ENCODE data around the gene PTTG1IP2. TPM values are rescaled to one million over a fixed set of nuclear protein-coding genes. Genes with fewer than 3 reads are reported as not detected.

The PTTG1IP2 gene
- polyA plus RNA-seq, 2 of the 4 experiments (the other 2 are of a cell fraction), result not detected

- Histone ChIP-seq H3K4me3 (no peak overlapping the region), H3K27ac (no peak overlapping the region), H3K4me1 (no peaks in the 10 kb centered on the region), H3K9me3 (no peaks in the 10 kb centered on the region), H3K4me2 (no peak overlapping the region)
- WGBS (ENCODE audit: missing lambda C conversion rate), result 0% methylated on average over 1 of the region's 1 CpG
- CTCF ChIA-PET, result interaction anchor here (1.2 kb wide), 1 partner anchor 482 kb away, joined by 3 read pairs; no protein-coding TSS in a partner anchor
- DNase-seq (ENCODE audit: low read depth in 1 of 2, low spot score in 1 of 2) (no peak), FAIRE-seq (no peak), ATAC-seq (no peak)
- TF ChIP-seq, protein P1, sequence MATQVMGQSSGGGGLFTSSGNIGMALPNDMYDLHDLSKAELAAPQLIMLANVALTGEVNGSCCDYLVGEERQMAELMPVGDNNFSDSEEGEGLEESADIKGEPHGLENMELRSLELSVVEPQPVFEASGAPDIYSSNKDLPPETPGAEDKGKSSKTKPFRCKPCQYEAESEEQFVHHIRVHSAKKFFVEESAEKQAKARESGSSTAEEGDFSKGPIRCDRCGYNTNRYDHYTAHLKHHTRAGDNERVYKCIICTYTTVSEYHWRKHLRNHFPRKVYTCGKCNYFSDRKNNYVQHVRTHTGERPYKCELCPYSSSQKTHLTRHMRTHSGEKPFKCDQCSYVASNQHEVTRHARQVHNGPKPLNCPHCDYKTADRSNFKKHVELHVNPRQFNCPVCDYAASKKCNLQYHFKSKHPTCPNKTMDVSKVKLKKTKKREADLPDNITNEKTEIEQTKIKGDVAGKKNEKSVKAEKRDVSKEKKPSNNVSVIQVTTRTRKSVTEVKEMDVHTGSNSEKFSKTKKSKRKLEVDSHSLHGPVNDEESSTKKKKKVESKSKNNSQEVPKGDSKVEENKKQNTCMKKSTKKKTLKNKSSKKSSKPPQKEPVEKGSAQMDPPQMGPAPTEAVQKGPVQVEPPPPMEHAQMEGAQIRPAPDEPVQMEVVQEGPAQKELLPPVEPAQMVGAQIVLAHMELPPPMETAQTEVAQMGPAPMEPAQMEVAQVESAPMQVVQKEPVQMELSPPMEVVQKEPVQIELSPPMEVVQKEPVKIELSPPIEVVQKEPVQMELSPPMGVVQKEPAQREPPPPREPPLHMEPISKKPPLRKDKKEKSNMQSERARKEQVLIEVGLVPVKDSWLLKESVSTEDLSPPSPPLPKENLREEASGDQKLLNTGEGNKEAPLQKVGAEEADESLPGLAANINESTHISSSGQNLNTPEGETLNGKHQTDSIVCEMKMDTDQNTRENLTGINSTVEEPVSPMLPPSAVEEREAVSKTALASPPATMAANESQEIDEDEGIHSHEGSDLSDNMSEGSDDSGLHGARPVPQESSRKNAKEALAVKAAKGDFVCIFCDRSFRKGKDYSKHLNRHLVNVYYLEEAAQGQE (IDR thresholded peaks at IDR 0.05), result no peak
- TF ChIP-seq RNF2 (IDR thresholded peaks at IDR 0.05; ENCODE audit: borderline replicate concordance, low read depth), result no peak
- TF ChIP-seq, protein P2, sequence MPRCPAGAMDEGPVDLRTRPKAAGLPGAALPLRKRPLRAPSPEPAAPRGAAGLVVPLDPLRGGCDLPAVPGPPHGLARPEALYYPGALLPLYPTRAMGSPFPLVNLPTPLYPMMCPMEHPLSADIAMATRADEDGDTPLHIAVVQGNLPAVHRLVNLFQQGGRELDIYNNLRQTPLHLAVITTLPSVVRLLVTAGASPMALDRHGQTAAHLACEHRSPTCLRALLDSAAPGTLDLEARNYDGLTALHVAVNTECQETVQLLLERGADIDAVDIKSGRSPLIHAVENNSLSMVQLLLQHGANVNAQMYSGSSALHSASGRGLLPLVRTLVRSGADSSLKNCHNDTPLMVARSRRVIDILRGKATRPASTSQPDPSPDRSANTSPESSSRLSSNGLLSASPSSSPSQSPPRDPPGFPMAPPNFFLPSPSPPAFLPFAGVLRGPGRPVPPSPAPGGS (IDR thresholded peaks at IDR 0.05), result no peak
- no peak for TF ChIP-seq BHLHE40 (IDR thresholded peaks at IDR 0.05; ENCODE audit: low read depth, low read length)
- no peak for TF ChIP-seq FOXS1 (CRISPR knock-in tag; IDR thresholded peaks at IDR 0.05)
- TF ChIP-seq CEBPB (IDR thresholded peaks at IDR 0.05), result no peak
- no peak for TF ChIP-seq PHF8 (IDR thresholded peaks at IDR 0.05; ENCODE audit: borderline replicate concordance, low read depth)
- TF ChIP-seq EHF (CRISPR knock-in tag; IDR thresholded peaks at IDR 0.05), result no peak
- no peak for TF ChIP-seq JUN (IDR thresholded peaks at IDR 0.05)
- TF ChIP-seq CBX8 (IDR thresholded peaks at IDR 0.05), result no peak
- TF ChIP-seq GATA3 (IDR thresholded peaks at IDR 0.05; ENCODE audit: borderline replicate concordance), result no peak
- no peak for TF ChIP-seq FOSB (CRISPR knock-in tag; IDR thresholded peaks at IDR 0.05)
- no peak for TF ChIP-seq MAZ (IDR thresholded peaks at IDR 0.05; ENCODE audit: borderline replicate concordance, low read depth, low read length)
- TF ChIP-seq, protein P3, sequence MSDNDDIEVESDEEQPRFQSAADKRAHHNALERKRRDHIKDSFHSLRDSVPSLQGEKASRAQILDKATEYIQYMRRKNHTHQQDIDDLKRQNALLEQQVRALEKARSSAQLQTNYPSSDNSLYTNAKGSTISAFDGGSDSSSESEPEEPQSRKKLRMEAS (IDR thresholded peaks at IDR 0.05), result no peak
- no peak for TF ChIP-seq USF2 (IDR thresholded peaks at IDR 0.05)
- TF ChIP-seq NFE2L2 (conservative IDR thresholded peaks at IDR 0.05; ENCODE audit: low read length), result no peak
- no peak for TF ChIP-seq EP300 (IDR thresholded peaks at IDR 0.05)
- no peak for TF ChIP-seq HOXB13 (CRISPR knock-in tag; IDR thresholded peaks at IDR 0.05; ENCODE audit: low read depth)
- POLR2A ChIA-PET, result no interaction called here
Observed at GRCh38 chr7:90552521-90552920, 83.1 kb downstream of the PTTG1IP2 start.

DNA sequence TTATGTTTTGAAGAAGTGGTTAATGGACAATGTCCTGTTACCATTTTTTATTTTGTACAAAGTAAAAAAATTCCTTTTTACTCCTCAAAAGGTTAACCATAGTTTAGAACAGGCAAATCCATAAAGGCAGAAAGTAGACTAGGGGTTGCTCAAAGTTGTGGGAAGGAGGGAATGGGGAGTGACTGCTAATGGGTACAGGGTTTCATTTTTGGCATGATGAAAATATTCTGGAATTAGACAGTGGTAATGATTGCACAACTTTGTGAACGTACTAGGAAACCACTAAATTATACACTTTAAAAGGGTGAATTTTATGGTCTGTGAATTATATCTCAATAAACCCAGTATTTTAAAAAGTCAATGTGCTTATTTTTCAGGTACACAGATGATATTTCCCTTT lies 91.3 kb downstream of the PTTG1IP2 start:
- CTCF ChIA-PET, result no interaction called here
- WGBS (ENCODE audit: missing lambda C conversion rate), result 0% methylated on average over 1 of the region's 1 CpG

More for the DNA sequence above, 91.3 kb downstream of the PTTG1IP2 start:
- no peak for DNase-seq (ENCODE audit: low read depth in 1 of 2, low spot score in 1 of 2)
- no peak for TF ChIP-seq RARB (CRISPR knock-in tag; IDR thresholded peaks at IDR 0.05)
- no peak for TF ChIP-seq HOXB5 (CRISPR knock-in tag; IDR thresholded peaks at IDR 0.05)
- no peak for TF ChIP-seq HDAC2 (IDR thresholded peaks at IDR 0.05)
- TF ChIP-seq CBX2 (IDR thresholded peaks at IDR 0.05; ENCODE audit: borderline replicate concordance, low read depth), result no peak
- TF ChIP-seq BHLHE40 (IDR thresholded peaks at IDR 0.05; ENCODE audit: low read depth, low read length), result no peak
- TF ChIP-seq FOXS1 (CRISPR knock-in tag; IDR thresholded peaks at IDR 0.05), result no peak
- no peak for TF ChIP-seq EHF (CRISPR knock-in tag; IDR thresholded peaks at IDR 0.05)
- Histone ChIP-seq H3K4me1 (no peaks in the 10 kb centered on the region), H3K4me3 (no peak overlapping the region), H3K4me2 (no peak overlapping the region), H3K9me3 (no peaks in the 10 kb centered on the region), H3K27ac (no peak overlapping the region)
- no peak for ATAC-seq
- FAIRE-seq, result no peak
- POLR2A ChIA-PET, result no interaction called here

Other genes starting within 250 kb of the PTTG1IP2 start
- gene CFAP69, start 224.5 kb upstream of the PTTG1IP2 start, polyA plus RNA-seq (2011; rRNA removed), result 5.2 and 6.1 TPM in 2 replicates
- 1.6 to 1.9 TPM (median 1.6 TPM) in 3 replicates for gene CFAP69, start 224.5 kb upstream of the PTTG1IP2 start, polyA plus RNA-seq (2017; fragmentation: RNase III; extraction: RNeasy Plus Mini Kit Qiagen cat#74134 plus additional on column Dnase treatment)
- not detected in 2 replicates for gene FAM237B, start 148.3 kb upstream of the PTTG1IP2 start, polyA plus RNA-seq (2011; rRNA removed)
- gene FAM237B, start 148.3 kb upstream of the PTTG1IP2 start, polyA plus RNA-seq (2017; fragmentation: RNase III; extraction: RNeasy Plus Mini Kit Qiagen cat#74134 plus additional on column Dnase treatment), result not detected in 3 replicates
- gene GTPBP10, start 122.9 kb upstream of the PTTG1IP2 start, polyA plus RNA-seq (2011; rRNA removed), result 39.6 and 54.9 TPM in 2 replicates
- 16.5 to 18.3 TPM (median 18.0 TPM) in 3 replicates for gene GTPBP10, start 122.9 kb upstream of the PTTG1IP2 start, polyA plus RNA-seq (2017; fragmentation: RNase III; extraction: RNeasy Plus Mini Kit Qiagen cat#74134 plus additional on column Dnase treatment)
- gene CLDN12, start 66.2 kb upstream of the PTTG1IP2 start, polyA plus RNA-seq (2011; rRNA removed), result 51.3 and 71.7 TPM in 2 replicates
- 16.6 to 19.9 TPM (median 17.8 TPM) in 3 replicates for gene CLDN12, start 66.2 kb upstream of the PTTG1IP2 start, polyA plus RNA-seq (2017; fragmentation: RNase III; extraction: RNeasy Plus Mini Kit Qiagen cat#74134 plus additional on column Dnase treatment)
- 0.16 and 0.21 TPM in 2 replicates for gene CDK14, start 126.7 kb downstream of the PTTG1IP2 start, polyA plus RNA-seq (2011; rRNA removed)
- gene CDK14, start 126.7 kb downstream of the PTTG1IP2 start, polyA plus RNA-seq (2017; fragmentation: RNase III; extraction: RNeasy Plus Mini Kit Qiagen cat#74134 plus additional on column Dnase treatment), result 0.07 to 0.23 TPM (median 0.08 TPM) in 3 replicates

All from A549 (cell line).